HT1080 (cell line): ENCODE results near the gene SCN4B. TPM values are rescaled to one million over a fixed set of nuclear protein-coding genes. Genes with fewer than 3 reads are reported as not detected.

Source experiments
- DNase-seq: peaks from one replicate; pipeline ENCODE4 v3.0.0-alpha.2; 2015; ENCODE audit warnings: low read depth
- total RNA-seq: library from RNA; depleted of rRNA; stranded (reverse); fragments of >200 nt; shearing (Covaris generic); gene quantifications from 2 replicates; pipeline ENCODE4 v1.2.3, GENCODE V29; 2014; rRNA removed

The SCN4B gene
- total RNA-seq, 1 experiment from 2014 or later, result not detected

DNA sequence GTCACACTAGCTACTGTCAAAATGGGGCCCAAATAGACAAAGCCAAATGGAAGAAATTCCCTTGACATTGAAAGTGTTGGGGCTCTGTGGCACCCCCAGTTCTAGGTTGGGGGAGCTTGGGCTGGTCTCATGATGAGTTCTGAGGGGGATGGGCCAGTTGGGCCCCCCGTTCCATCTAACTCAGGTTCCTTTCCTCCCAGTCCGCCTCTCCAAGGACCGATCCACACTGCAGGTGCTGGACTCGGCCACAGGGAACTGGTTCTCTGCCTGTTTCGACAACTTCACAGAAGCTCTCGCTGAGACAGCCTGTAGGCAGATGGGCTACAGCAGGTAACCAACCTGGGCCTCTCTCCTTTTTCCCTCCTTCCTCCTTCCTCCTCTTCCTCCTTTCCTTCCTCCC lies 48.1 kb downstream of the SCN4B start:
- DNase-seq, result no peak

DNA sequence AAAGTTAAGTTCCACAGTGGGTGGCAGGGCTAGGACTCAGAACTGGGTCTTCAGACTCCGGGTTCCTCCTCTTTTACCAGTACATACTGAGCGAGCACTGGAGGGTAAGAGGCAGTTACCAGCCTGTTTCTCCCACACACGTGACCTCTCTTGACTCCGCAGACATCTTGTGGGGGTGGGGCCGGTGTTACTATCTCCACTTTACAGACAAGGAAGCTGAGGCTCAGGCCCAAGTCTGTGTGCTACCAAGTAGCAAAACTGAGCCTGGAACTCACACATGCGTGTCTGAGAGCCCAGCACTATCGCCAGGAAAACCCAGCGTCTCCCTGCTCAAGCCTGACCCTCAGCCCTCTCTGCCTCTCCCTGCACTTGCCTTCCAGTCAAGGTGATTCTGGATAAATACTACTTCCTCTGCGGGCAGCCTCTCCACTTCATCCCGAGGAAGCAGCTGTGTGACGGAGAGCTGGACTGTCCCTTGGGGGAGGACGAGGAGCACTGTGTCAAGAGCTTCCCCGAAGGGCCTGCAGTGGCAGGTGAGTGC lies 49.8 kb downstream of the SCN4B start:
- DNase-seq, result no peak

DNA sequence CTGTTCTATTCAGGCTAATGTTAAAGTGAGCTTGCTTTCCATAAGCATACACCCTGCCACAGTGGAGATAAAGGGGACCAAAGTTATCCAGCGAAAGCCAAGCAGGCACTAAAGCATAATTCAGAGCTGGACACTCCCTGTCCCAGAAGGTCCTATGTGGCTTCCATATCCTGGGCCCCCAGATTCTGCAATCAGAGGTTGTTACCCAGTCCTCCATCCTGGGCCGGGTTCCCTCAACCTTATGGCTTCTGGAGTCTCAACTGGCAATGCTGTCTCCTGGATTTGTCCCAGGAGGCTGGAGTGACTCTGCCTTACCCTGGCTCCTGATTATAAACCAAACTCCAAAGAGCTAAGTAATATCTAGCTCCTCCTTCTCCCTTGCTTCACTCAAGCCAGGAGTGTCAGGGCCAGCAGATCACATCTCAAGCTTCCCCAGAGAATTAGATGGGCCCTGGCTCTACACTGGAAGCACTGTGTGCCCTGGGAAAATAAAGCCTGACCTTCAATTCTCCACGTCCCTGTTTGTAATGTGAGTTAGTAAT lies 51.9 kb downstream of the SCN4B start:
- DNase-seq, result no peak

DNA sequence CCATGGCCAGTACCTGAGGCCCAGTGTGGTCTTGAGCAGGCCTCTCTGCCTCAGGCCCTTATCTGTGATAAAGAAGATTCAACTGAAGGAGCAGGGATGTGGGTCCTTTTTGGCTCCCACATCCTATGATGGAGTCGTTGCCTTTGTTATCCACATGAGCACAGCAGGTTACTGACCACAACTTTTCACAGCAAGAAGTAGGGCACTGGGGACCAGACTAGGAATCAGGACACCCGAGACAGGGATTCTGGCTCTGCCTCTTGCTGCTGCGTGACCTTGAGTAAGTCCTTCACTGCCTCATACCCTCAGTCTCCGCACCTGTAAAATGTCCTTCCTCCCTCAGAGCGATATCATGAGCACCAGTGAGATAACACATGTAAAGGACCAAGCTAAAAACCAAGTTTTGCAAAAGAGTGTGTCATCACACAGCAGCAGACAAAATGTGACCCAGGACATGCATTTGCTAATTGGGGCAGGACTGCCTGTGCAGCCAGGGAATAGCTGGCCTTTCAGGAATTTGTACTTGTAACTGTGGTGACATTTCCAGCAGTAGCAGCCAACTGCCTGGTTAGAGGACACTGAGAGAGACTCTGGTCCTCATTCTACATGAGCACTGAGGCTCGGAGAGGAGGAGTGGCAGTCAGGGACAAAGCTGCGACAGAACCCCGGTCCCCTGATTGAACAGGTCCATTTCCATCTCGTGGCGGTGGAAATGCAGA lies 52.6 kb downstream of the SCN4B start:
- DNase-seq, result no peak

DNA sequence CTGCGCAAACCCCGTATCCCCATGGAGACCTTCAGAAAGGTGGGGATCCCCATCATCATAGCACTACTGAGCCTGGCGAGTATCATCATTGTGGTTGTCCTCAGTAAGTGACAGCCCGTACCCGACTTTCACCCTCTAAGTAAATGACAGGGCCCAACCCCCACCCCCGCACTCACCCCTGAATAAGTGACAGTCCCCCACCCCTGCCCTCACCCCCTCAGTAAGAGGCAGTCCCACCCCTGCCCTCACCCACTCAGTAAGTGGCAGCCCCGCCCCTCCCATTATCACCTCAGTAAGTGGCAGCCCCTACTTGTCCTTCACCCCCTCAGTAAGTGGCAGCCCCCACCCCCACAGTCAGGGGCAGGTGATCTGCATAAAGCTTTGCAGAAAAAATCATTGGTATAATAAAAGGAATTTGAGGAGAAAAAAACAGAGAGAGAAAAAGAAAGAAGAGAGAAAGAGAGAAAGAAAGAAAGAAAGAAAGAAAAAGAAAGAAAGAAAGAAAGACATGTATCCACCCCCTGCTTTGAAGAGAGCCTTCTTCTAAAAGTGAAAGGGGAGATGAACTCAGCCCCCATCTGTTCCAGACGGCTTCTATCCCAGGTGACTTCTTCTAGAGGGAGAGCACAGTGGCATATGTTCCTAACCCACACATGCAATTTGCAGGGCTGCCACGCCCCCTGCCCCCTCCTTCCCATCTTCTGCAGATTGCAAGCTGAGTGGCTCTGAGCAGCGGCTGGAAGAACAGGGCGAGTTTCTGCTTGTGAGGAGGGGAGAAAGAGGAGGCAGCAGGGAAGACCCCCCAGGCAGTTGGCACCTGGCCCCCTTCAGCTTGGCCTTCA lies 53.4 kb downstream of the SCN4B start:
- no peak for DNase-seq

DNA sequence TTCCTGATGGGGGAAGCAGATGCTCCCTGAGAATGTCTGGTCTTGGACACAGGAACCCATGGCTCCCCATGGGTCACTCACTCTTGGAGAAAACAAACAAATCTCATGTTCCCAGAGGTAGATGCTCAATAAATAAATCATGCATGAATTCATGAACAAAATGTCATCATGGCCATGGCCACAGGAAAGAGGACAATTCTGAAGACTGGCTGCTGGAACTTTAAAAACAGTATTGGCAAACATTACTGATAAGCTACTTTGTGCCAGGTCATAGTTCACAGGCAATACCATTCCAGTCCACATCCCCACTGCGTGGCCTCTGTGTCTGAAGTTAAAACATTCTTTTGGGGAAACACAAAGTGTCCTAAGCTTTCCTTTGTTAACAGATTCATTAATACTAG lies 56.7 kb downstream of the SCN4B start:
- no peak for DNase-seq

DNA sequence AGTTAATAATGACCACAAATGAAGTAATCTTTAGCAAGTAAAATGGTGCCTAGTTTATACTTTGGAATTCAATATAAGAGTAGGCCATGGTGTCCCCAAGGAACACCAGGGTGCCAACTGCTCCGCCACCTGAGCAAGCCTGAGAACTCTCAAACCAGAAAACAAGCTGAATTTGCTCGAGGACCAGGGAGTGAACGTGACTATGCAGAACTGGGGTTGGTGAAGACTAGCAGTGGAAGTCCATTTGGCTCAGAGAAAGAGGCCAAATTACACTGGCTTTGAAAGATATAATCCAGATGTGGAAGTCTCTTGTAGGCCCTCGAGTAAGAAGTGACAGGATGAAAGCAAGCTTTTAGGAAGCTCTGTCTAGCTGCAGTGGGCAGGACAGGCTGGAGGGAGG lies 57.1 kb downstream of the SCN4B start:
- DNase-seq, result no peak

DNA sequence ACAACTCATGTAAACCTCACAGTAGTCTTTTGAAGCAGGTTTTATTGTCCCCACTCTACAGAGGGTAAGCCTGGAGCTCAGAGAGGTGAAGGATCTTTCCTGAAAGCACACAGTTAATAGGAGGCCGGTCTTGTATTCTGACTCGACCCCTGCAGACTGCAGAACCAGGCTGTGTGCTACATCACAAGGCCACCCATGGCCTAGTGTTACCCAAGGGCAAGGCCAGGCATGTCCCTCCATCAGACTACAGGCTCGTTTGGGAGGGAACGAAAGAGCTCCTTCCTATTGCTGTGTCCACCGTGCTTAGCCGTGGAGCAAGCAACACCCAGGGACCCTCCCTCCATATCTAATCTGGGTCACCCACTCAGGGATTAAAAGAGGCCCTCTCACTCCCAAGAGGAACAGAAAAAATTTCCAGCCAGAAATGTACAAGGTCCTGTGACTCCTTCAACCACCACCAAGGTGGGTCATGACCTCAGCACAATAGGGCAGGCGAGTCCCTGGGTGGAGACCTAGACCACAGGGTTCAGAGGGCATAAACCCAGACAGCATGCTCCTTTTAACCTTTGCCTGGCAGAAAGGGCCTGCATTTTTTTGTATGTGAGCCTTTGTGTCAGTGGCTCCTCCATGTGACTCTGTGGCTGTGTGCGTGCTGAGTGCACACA lies 59.6 kb downstream of the SCN4B start:
- DNase-seq, result no peak

DNA sequence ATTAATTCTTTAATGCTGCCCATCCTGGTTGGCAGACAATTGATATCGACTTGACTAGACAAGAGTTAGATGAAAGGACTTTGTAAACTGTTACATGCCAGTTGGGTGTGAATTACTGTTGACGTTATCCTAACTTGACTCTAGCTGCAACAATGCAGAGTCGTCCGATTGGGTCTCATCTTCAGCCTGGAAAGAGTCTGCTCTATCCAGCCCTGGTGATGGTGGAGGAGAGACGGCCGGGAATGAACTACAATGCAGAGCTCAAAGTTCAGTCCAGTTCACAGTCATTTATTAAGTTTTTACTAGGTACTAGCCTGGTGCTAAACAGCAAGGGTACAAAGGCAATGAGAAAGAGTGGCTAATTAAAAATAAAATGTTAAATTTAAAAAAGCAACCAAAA lies 60.9 kb downstream of the SCN4B start:
- DNase-seq, result no peak

DNA sequence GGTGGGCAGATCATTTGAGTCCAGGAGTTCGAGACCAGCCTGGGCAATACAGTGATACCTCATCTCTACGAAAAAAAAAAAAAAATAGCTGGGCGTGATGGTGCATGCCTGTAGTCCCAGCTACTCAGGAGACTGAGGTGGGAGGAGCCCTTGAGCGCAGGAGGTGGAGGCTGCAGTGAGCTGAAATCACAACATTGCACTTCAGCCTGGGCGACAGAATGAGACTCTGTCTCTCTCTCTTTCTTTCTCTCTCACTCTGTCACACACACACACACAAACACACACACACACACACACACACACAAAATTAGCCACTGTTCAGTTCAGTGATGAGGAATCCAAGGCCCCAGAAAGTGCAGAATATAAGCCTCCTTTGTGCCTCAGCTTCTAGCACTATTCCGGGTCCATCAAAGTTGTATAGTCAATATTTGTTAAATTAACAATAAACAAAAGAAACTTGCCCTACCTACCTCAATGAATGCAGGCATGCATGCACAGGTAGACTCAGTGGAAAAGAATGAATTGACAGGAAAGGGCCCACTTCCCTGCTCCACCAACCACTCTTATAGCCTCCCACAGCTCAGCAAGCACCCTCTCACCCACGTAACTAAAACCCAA lies 62.0 kb downstream of the SCN4B start:
- no peak for DNase-seq

DNA sequence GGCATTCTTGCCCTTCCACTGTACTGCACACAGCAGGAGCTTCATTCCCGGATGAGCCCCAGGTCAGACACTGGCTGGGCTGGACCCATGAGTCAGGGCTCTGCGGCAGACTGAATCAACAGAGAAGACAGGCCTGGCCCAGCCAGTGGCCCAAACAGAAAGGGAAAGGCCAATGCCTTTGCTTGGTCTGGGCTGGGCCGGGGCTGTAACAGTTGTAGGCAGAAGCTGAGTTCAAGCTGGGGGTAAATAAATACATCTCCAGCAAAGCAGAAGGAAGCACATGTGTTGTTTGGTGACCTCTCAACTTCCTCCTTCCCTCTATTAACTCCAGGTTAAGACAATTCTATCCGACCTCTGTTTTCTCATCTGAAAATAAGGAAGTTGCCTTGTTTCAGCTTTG lies 64.1 kb downstream of the SCN4B start:
- no peak for DNase-seq

DNA sequence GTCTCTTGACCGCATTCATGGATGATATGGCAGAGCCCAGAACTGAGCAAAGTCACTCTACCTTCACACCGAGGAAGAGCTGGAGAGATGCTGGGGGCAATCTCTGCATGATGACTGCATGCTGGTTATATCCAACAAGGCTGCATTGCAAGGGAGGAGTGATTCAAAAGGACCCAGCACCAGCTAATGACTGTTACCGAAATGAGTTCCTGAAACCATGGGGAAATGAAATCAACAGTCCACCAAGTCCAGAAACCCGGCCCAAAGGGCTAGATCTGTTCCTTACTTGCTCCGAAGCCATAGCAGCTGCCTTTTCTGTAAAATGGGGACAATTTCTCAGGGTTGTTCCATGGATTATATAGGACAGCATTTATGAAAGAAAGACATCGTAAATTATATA lies 64.7 kb downstream of the SCN4B start:
- no peak for DNase-seq

DNA sequence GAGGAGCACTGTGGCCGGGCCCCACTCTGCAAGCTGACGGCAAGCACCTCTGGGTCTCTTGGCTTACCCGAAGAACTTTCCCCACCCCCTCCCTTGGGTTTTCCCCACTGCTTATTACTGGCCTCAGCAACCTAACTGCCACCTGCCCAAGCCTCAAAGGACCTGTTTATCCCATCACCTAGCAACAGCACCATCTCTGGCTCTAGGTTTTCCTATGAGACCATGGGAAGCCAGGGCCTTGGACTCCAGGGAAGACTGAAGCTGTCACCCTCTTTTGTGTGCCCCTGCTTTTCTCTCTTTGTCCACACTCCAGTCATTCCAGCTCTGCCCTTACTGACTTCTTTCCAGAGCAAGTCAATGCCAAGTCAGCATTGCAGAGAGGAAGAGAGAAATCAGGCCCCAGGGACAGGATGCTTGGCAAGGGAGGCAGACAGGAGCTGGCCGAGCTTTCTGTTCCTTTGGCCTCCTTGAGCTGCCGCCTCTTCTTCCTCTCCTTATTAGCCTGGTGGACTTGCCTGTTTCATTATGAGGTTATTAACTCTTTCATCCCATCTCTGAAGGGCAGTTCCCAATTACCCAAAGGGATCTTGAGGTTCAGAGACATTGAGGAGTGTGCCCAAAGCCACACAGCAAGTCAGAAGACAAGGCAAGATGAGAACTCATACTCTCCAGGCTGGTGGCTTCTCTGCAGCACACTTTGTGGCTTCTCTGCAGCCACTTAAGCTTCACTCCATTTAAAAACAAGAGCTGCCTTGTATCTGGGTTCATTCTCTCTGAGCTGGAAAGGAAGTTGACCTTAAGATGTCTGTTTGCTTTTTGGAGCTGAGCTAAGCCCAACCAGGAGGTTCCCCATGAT lies 65.5 kb downstream of the SCN4B start, which contains the start of gene SMIM35:
Gene SMIM35, minus strand, starts transcription at position 51 of the 856 bp plus-strand sequence. CDS start 206 bp downstream, outside the sequence.
- DNase-seq, result no peak

DNA sequence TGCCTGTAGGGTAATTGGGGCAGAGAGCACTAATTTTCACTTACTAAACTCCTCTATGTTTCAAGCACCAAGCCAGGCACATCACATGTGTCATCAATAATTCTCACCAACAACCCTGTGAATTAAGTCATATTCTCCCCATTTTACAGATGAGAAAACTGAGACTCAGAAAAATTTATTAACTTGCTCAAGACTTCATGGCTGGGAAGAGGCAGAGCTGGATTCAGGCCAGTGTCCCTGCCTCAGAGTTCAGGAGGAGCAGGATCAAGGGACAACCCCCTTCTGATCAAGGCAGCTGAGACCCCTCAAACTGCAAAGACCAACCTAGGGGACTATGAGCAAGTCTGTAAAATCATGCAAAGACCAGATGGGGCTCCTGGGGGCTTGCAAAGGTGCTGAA lies 68.0 kb downstream of the SCN4B start:
- no peak for DNase-seq

DNA sequence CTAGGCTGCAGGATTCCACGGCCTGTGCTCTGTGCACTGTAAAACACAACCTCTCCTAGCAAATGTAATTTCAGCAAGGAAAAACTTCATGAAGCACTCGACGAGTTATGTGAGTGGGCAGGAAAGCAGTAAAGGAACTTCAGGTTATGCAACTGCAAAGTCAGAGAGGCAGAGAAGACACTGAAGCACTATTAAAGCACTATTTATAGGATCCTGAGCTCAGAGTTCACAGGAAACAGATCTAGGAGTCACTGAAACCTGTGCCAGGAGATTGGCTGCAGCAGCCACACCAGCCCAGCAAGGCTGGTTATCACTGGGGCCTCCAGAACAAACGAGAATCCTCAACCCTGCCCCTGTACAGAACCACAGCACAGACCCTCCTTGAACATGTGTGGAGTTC lies 68.4 kb downstream of the SCN4B start:
- no peak for DNase-seq

Other genes with a start within 250 kb of the SCN4B start
- gene TMPRSS13, start 223.4 kb downstream of the SCN4B start, total RNA-seq, result not detected in 2 replicates
- not detected in 2 replicates for gene IL10RA, start 166.4 kb downstream of the SCN4B start, total RNA-seq
- not detected in 2 replicates for gene TMPRSS4, start 75.7 kb downstream of the SCN4B start, total RNA-seq
- gene SMIM35, start 65.9 kb downstream of the SCN4B start, total RNA-seq, result not detected in 2 replicates
- 0.03 TPM in 1 of 2 replicates, not detected in the other for gene SCN2B, start 23.8 kb upstream of the SCN4B start, total RNA-seq
- gene JAML, start 72.2 kb upstream of the SCN4B start, total RNA-seq, result not detected in 2 replicates
- gene MPZL3, start 99.5 kb upstream of the SCN4B start, total RNA-seq, result 1.7 and 2.2 TPM in 2 replicates
- 2.6 and 5.6 TPM in 2 replicates for gene MPZL2, start 111.5 kb upstream of the SCN4B start, total RNA-seq
- 0.42 TPM in 1 of 2 replicates, not detected in the other for gene CD3E, start 151.9 kb upstream of the SCN4B start, total RNA-seq
- gene CD3D, start 189.9 kb upstream of the SCN4B start, total RNA-seq, result 1.0 and 4.0 TPM in 2 replicates
- gene CD3G, start 191.5 kb upstream of the SCN4B start, total RNA-seq, result not detected in 2 replicates
- gene UBE4A, start 206.8 kb upstream of the SCN4B start, total RNA-seq, result 37.9 and 45.8 TPM in 2 replicates
- 139 and 211 TPM in 2 replicates for gene ATP5MG, start 248.8 kb upstream of the SCN4B start, total RNA-seq